Measurements from ENCODE around the gene NRROS.

DNA sequence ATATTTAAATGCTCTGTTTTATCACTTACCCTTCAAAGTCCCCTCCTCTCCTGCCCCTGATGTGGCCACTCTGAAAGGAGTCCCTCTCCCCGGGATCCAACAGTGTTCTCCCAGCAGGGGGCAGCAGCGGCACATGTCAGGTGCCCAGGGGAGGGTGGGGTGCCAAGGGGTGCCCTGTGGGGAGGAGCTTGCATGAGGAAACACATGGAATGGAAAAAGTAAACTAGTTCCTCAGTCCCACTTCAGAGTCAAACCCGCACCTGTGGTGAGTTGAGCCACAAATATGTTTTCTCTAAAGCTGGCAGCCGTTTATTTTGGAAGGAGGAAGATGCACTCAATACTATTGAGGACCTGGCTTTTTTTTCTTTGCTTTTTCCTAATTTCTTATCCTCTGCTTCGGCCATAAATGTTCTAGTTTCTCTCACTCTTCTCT, 30.1 kb upstream of the NRROS start:
- TF ChIP-seq, protein P1, sequence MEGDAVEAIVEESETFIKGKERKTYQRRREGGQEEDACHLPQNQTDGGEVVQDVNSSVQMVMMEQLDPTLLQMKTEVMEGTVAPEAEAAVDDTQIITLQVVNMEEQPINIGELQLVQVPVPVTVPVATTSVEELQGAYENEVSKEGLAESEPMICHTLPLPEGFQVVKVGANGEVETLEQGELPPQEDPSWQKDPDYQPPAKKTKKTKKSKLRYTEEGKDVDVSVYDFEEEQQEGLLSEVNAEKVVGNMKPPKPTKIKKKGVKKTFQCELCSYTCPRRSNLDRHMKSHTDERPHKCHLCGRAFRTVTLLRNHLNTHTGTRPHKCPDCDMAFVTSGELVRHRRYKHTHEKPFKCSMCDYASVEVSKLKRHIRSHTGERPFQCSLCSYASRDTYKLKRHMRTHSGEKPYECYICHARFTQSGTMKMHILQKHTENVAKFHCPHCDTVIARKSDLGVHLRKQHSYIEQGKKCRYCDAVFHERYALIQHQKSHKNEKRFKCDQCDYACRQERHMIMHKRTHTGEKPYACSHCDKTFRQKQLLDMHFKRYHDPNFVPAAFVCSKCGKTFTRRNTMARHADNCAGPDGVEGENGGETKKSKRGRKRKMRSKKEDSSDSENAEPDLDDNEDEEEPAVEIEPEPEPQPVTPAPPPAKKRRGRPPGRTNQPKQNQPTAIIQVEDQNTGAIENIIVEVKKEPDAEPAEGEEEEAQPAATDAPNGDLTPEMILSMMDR (IDR thresholded peaks at IDR 0.05; ENCODE audit: insufficient read depth, low read length, poor library complexity, severe bottlenecking) = peak; percentile 98
- no peak for TF ChIP-seq EZH2phosphoT487 (conservative IDR thresholded peaks at IDR 0.05; ENCODE audit: low read length)

Measured in SU-DHL-6 (cell line).